Measurements from ENCODE around the gene KIR3DL1.

The KIR3DL1 gene

GRCh38 chr19:54873990-54874389, 57.7 kb downstream of the KIR3DL1 start, which contains the start of gene FCAR:
TSS of gene FCAR (plus strand) at chr19:54874235. CDS start at chr19:54874290, 55 bp downstream.
- DNase-seq: no peak
- in situ Hi-C loops (cut with MboI; ENCODE audit: low pct_unique_long_range_greater_than_20kb, low sequenced_read_pairs): loop anchor here (25.0 kb wide), 1 partner anchor 387 kb away; no protein-coding TSS in a partner anchor

GRCh38 chr19:54875506-54875905, 59.2 kb downstream of the KIR3DL1 start:
- in situ Hi-C loops (cut with MboI; ENCODE audit: low pct_unique_long_range_greater_than_20kb, low sequenced_read_pairs): no loop called here
- peak; percentile 71 for DNase-seq

GRCh38 chr19:54877471-54877870, 61.2 kb downstream of the KIR3DL1 start:
- in situ Hi-C loops (cut with MboI; ENCODE audit: low pct_unique_long_range_greater_than_20kb, low sequenced_read_pairs): no loop called here
- DNase-seq: no peak
